Naive thymus-derived CD8-positive, alpha-beta T cell (primary cell): ENCODE results near the gene DDX10. TPM values are rescaled to one million over a fixed set of nuclear protein-coding genes. Genes with fewer than 3 reads are reported as not detected.

ENCODE experiments used
- ATAC-seq, 2 donors: fragments of 150-1000 bp; cut with Tn5 transposase in 1 of 2; sonication (Bioruptor Pico), chemical (Tn5 transposase) in 1 of 2; 1 replicate in 1 of 2; 2 replicates in 1 of 2; pipeline ENCODE4 v1.10.0; 2021; ENCODE audit warnings: mild to moderate bottlenecking in 2 of 2, moderate library complexity in 2 of 2
- POLR2A ChIA-PET: fragments of 350-600 bp; sonication (Branson Sonifier 250); formaldehyde crosslinking; loops from one replicate; lab custom pipeline; 2021; ENCODE audit warnings: antibody characterized with exemption; lab: Charles Lee
- DNase-seq, 10 donors: peaks; one replicate each; pipeline versions ENCODE4 v3.0.0 to v3.0.0-alpha.2; 2020 to 2022
- H3K27ac Mint-ChIP-seq, 10 donors: one replicate each; pipeline ENCODE4 v1.8.0; 2020 to 2022; ENCODE audit warnings: mild to moderate bottlenecking in 10 of 10, mixed read lengths in 10 of 10, moderate library complexity in 4 of 10, inconsistent platforms in 1 of 10
- H3K27me3 Mint-ChIP-seq, 5 donors: one replicate each; pipeline ENCODE4 v1.8.0; 2021 to 2022; ENCODE audit warnings: mixed read lengths in 5 of 5
- H3K36me3 Mint-ChIP-seq, 3 donors: one replicate each; pipeline ENCODE4 v1.8.0; 2020 to 2022; ENCODE audit warnings: mixed read lengths in 3 of 3, mild to moderate bottlenecking in 2 of 3, inconsistent platforms in 1 of 3
- H3K4me1 Mint-ChIP-seq, 4 donors: one replicate each; pipeline ENCODE4 v1.8.0; 2021 to 2022; ENCODE audit warnings: mixed read lengths in 4 of 4
- H3K4me3 Mint-ChIP-seq, 10 donors: one replicate each; pipeline ENCODE4 v1.8.0; 2020 to 2022; ENCODE audit warnings: mild to moderate bottlenecking in 10 of 10, mixed read lengths in 10 of 10, moderate library complexity in 6 of 10, inconsistent platforms in 1 of 10
- H3K9me3 Mint-ChIP-seq, 9 donors: one replicate each; pipeline ENCODE4 v1.8.0; 2020 to 2022; ENCODE audit warnings: mixed read lengths in 9 of 9, mild to moderate bottlenecking in 3 of 9, inconsistent platforms in 1 of 9, moderate library complexity in 1 of 9
- polyA plus RNA-seq, 3 donors: library from polyadenylated mRNA; unstranded; fragments of 300-500 nt; fragmentation: Illumina TruSeq; gene quantifications; one replicate each; pipeline ENCODE4 v1.2.3, GENCODE V29; 2021
- total RNA-seq, 8 experiments: library from RNA in 2 of 8; stranded (reverse) in 2 of 8; gene quantifications; one replicate each; pipeline ENCODE4 v1.2.3 and lab custom pipeline; 2021 to 2026

DDX10 gene
- total and polyA plus RNA-seq, 5 experiments from 2014 or later = 13.1 to 26.3 (median 15.9) TPM

GRCh38 chr11:108871867-108872266 lies 207.0 kb downstream of the DDX10 start:
- POLR2A ChIA-PET = no interaction called here

GRCh38 chr11:108872781-108873291 lies 208.0 kb downstream of the DDX10 start:
- Mint-ChIP-seq H3K9me3 (no peaks in the 10 kb centered on the region), H3K36me3 (peaks cover 0 to 9% (median 0%) of the 10 kb centered on the region in 3 donors), H3K4me1 (peaks cover 6 to 19% (median 10%) of the 10 kb centered on the region in 4 donors), H3K27me3 (no peaks in the 10 kb centered on the region), H3K4me3 (no peak overlapping the region), H3K27ac (peak overlapping the region in 1 of 10 donors; percentile 4)
- no peak for ATAC-seq
- POLR2A ChIA-PET = no interaction called here
- no peak for DNase-seq

More at GRCh38 chr11:108871867-108872266, 207.0 kb downstream of the DDX10 start:
- H3K27ac Mint-ChIP-seq = no peak overlapping the region
- no peak for DNase-seq
- ATAC-seq = no peak
- H3K4me1 Mint-ChIP-seq = peaks cover 6 to 29% (median 11%) of the 10 kb centered on the region in 4 donors
- peaks cover 0 to 9% (median 0%) of the 10 kb centered on the region in 3 donors for H3K36me3 Mint-ChIP-seq
- no peaks in the 10 kb centered on the region for H3K27me3 Mint-ChIP-seq
- no peaks in the 10 kb centered on the region for H3K9me3 Mint-ChIP-seq
- no peak overlapping the region for H3K4me3 Mint-ChIP-seq

- H3K9me3 Mint-ChIP-seq = no peaks in the 10 kb centered on the region
- peaks cover 0 to 9% (median 0%) of the 10 kb centered on the region in 3 donors for H3K36me3 Mint-ChIP-seq
- no peak for ATAC-seq
- no peak for DNase-seq
- POLR2A ChIA-PET = no interaction called here
- H3K27me3 Mint-ChIP-seq = no peaks in the 10 kb centered on the region
- H3K4me3 Mint-ChIP-seq = no peak overlapping the region
- peak overlapping the region in 3 of 10 donors; percentile 4 to 51 (median 15) for H3K27ac Mint-ChIP-seq
- peaks cover 5 to 14% (median 7%) of the 10 kb centered on the region in 4 donors for H3K4me1 Mint-ChIP-seq
Measured at GRCh38 chr11:108873310-108873709, 208.4 kb downstream of the DDX10 start.

GRCh38 chr11:108873941-108874340 lies 209.1 kb downstream of the DDX10 start:
- DNase-seq (no peak), ATAC-seq (no peak)
- no peaks in the 10 kb centered on the region for H3K27me3 Mint-ChIP-seq
- peaks cover 0 to 9% (median 0%) of the 10 kb centered on the region in 3 donors for H3K36me3 Mint-ChIP-seq
- peaks cover 4 to 8% (median 5%) of the 10 kb centered on the region in 4 donors for H3K4me1 Mint-ChIP-seq
- H3K9me3 Mint-ChIP-seq = no peaks in the 10 kb centered on the region
- no peak overlapping the region for H3K27ac Mint-ChIP-seq
- H3K4me3 Mint-ChIP-seq = no peak overlapping the region
- POLR2A ChIA-PET = no interaction called here

- DNase-seq = no peak
- POLR2A ChIA-PET = no interaction called here
- Mint-ChIP-seq H3K36me3 (peaks cover 0 to 9% (median 0%) of the 10 kb centered on the region in 3 donors), H3K4me3 (no peak overlapping the region), H3K9me3 (no peaks in the 10 kb centered on the region), H3K27ac (no peak overlapping the region), H3K27me3 (no peaks in the 10 kb centered on the region), H3K4me1 (peaks cover 4 to 7% (median 5%) of the 10 kb centered on the region in 4 donors)
- ATAC-seq = no peak
Measured at GRCh38 chr11:108875134-108875533, 210.3 kb downstream of the DDX10 start.

- no peaks in the 10 kb centered on the region for H3K9me3 Mint-ChIP-seq
- no peaks in the 10 kb centered on the region for H3K27me3 Mint-ChIP-seq
- no peak overlapping the region for H3K27ac Mint-ChIP-seq
- H3K4me1 Mint-ChIP-seq = peaks cover 0 to 3% (median 2%) of the 10 kb centered on the region in 4 donors
- DNase-seq = no peak
- POLR2A ChIA-PET = no interaction called here
- no peak for ATAC-seq
- no peak overlapping the region for H3K4me3 Mint-ChIP-seq
- peaks cover 0 to 9% (median 0%) of the 10 kb centered on the region in 3 donors for H3K36me3 Mint-ChIP-seq
Measured at GRCh38 chr11:108877178-108877577, 212.3 kb downstream of the DDX10 start.

- no peaks in the 10 kb centered on the region for H3K27me3 Mint-ChIP-seq
- H3K9me3 Mint-ChIP-seq = no peaks in the 10 kb centered on the region
- no peak overlapping the region for H3K27ac Mint-ChIP-seq
- ATAC-seq = no peak
- H3K4me1 Mint-ChIP-seq = peaks cover 0 to 7% (median 2%) of the 10 kb centered on the region in 4 donors
- POLR2A ChIA-PET = no interaction called here
- no peak for DNase-seq
- H3K36me3 Mint-ChIP-seq = no peaks in the 10 kb centered on the region
- no peak overlapping the region for H3K4me3 Mint-ChIP-seq
Measured at GRCh38 chr11:108880510-108880909, 215.6 kb downstream of the DDX10 start.

- H3K27me3 Mint-ChIP-seq = no peaks in the 10 kb centered on the region
- ATAC-seq (no peak), DNase-seq (no peak)
- no peaks in the 10 kb centered on the region for H3K9me3 Mint-ChIP-seq
- peaks cover 0 to 7% (median 3%) of the 10 kb centered on the region in 4 donors for H3K4me1 Mint-ChIP-seq
- H3K27ac Mint-ChIP-seq = no peak overlapping the region
- POLR2A ChIA-PET = no interaction called here
- no peak overlapping the region for H3K4me3 Mint-ChIP-seq
- H3K36me3 Mint-ChIP-seq = no peaks in the 10 kb centered on the region
Measured at GRCh38 chr11:108881131-108881530, 216.3 kb downstream of the DDX10 start.

GRCh38 chr11:108882211-108882831 lies 217.5 kb downstream of the DDX10 start:
- DNase-seq (no peak), ATAC-seq (no peak)
- no peaks in the 10 kb centered on the region for H3K9me3 Mint-ChIP-seq
- POLR2A ChIA-PET = no interaction called here
- no peaks in the 10 kb centered on the region for H3K27me3 Mint-ChIP-seq
- peak overlapping the region in 1 of 10 donors; percentile 10 for H3K27ac Mint-ChIP-seq
- no peak overlapping the region for H3K4me3 Mint-ChIP-seq
- H3K4me1 Mint-ChIP-seq = peaks cover 0 to 12% (median 6%) of the 10 kb centered on the region in 4 donors
- no peaks in the 10 kb centered on the region for H3K36me3 Mint-ChIP-seq

GRCh38 chr11:108886005-108886659 lies 221.3 kb downstream of the DDX10 start:
- no peak for ATAC-seq
- H3K27me3 Mint-ChIP-seq = no peaks in the 10 kb centered on the region
- POLR2A ChIA-PET = no interaction called here

GRCh38 chr11:108886660-108887009 lies 221.8 kb downstream of the DDX10 start:
- peaks cover 0 to 4% (median 4%) of the 10 kb centered on the region in 3 donors for H3K36me3 Mint-ChIP-seq
- POLR2A ChIA-PET = no interaction called here
- no peak overlapping the region for H3K27ac Mint-ChIP-seq
- H3K4me1 Mint-ChIP-seq = peaks cover 0 to 13% (median 11%) of the 10 kb centered on the region in 4 donors
- H3K9me3 Mint-ChIP-seq = no peaks in the 10 kb centered on the region
- no peak for DNase-seq
- ATAC-seq = no peak
- no peak overlapping the region for H3K4me3 Mint-ChIP-seq
- H3K27me3 Mint-ChIP-seq = no peaks in the 10 kb centered on the region

More at GRCh38 chr11:108886005-108886659, 221.3 kb downstream of the DDX10 start:
- Mint-ChIP-seq H3K9me3 (no peaks in the 10 kb centered on the region), H3K4me1 (peaks cover 0 to 13% (median 11%) of the 10 kb centered on the region in 4 donors), H3K36me3 (peaks cover 0 to 4% (median under 1%) of the 10 kb centered on the region in 3 donors), H3K4me3 (no peak overlapping the region), H3K27ac (no peak overlapping the region)
- no peak for DNase-seq

- Mint-ChIP-seq H3K27me3 (no peaks in the 10 kb centered on the region), H3K27ac (peak overlapping the region in 7 of 10 donors; percentile 7 to 71 (median 24))
- POLR2A ChIA-PET = no interaction called here
Measured at GRCh38 chr11:108887436-108888238, 222.8 kb downstream of the DDX10 start.

More at GRCh38 chr11:108887436-108888238, 222.8 kb downstream of the DDX10 start:
- DNase-seq (peak in 6 of 10 donors; percentile 10 to 56 (median 28)), ATAC-seq (peak; percentile 81 to 91)
- no peaks in the 10 kb centered on the region for H3K9me3 Mint-ChIP-seq
- H3K4me3 Mint-ChIP-seq = peak overlapping the region in 9 of 10 donors; percentile 15 to 57 (median 42)
- peaks cover 0 to 13% (median 8%) of the 10 kb centered on the region in 4 donors for H3K4me1 Mint-ChIP-seq
- H3K36me3 Mint-ChIP-seq = peaks cover 0 to 6% (median 4%) of the 10 kb centered on the region in 3 donors
